HepG2 (cell line): ENCODE data around the gene JMJD6. TPM values are rescaled to one million over a fixed set of nuclear protein-coding genes. Genes with fewer than 3 reads are reported as not detected.
A peak's percentile ranks its signal among the peaks of the same experiment; 100 is the strongest.

Experiments
- CBX2 ChIP-seq, 2 experiments: fragments of 200-600 bp in 1 of 2; sonication (generic); formaldehyde crosslinking in 1 of 2; IDR thresholded peaks; 2 replicates each; pipeline versions ENCODE4 v1.7.0 to v1.8.1; 2018 to 2022; ENCODE audit warnings: low read depth in 2 of 2, low read length in 1 of 2, mild to moderate bottlenecking in 1 of 2, missing genetic modification reagents in 1 of 2
- CHD2 ChIP-seq: IDR thresholded peaks from 2 replicates; pipeline ENCODE4 v1.6.1; 2011; ENCODE audit warnings: low read depth, low read length, improper control_type of control experiment
- FOSL1 ChIP-seq: sonication (generic); formaldehyde crosslinking; IDR thresholded peaks from 2 replicates; pipeline ENCODE4 v1.9.0; 2021; ENCODE audit warnings: missing genetic modification reagents, borderline replicate concordance
- MED8 ChIP-seq: sonication (generic); formaldehyde crosslinking; IDR thresholded peaks from 2 replicates; pipeline ENCODE4 v1.8.1; 2023; ENCODE audit warnings: mild to moderate bottlenecking, missing genetic modification reagents; ENCODE audit not compliant: insufficient replicate concordance
- NFATC3 ChIP-seq: sonication (generic); formaldehyde crosslinking; IDR thresholded peaks from 2 replicates; pipeline ENCODE4 v1.5.1; 2020; ENCODE audit warnings: mild to moderate bottlenecking, missing genetic modification reagents
- NFIB ChIP-seq: sonication (generic); formaldehyde crosslinking; IDR thresholded peaks from 2 replicates; pipeline ENCODE4 v1.9.0; 2021; ENCODE audit warnings: missing genetic modification reagents, mild to moderate bottlenecking, borderline replicate concordance
- RBAK ChIP-seq: sonication (generic); formaldehyde crosslinking; IDR thresholded peaks from 2 replicates; pipeline ENCODE4 v1.5.1; 2020; ENCODE audit warnings: mild to moderate bottlenecking, missing genetic modification reagents
- SMAD9 ChIP-seq: sonication (generic); formaldehyde crosslinking; IDR thresholded peaks from 2 replicates; pipeline ENCODE4 v1.5.1; 2020; ENCODE audit warnings: mild to moderate bottlenecking, missing genetic modification reagents
- SRY ChIP-seq: sonication (generic); formaldehyde crosslinking; IDR thresholded peaks from 2 replicates; pipeline ENCODE4 v1.8.0; 2022; ENCODE audit warnings: mild to moderate bottlenecking, missing genetic modification reagents
- SUZ12 ChIP-seq: fragments of 150-350 bp; IDR thresholded peaks from 2 replicates; pipeline ENCODE4 v1.6.1; 2014; ENCODE audit warnings: low read depth, low read length
- TBX2 ChIP-seq: sonication (generic); formaldehyde crosslinking; IDR thresholded peaks from 2 replicates; pipeline ENCODE4 v1.5.0; 2020; ENCODE audit warnings: missing genetic modification reagents, mild to moderate bottlenecking, borderline replicate concordance
- ZBTB21 ChIP-seq: sonication (generic); formaldehyde crosslinking; IDR thresholded peaks from 2 replicates; pipeline ENCODE4 v1.4.0; 2020; ENCODE audit warnings: missing genetic modification reagents
- ZBTB38 ChIP-seq: sonication (generic); formaldehyde crosslinking; IDR thresholded peaks from 2 replicates; pipeline ENCODE4 v1.5.1; 2020; ENCODE audit warnings: mild to moderate bottlenecking, missing genetic modification reagents
- ZC3H4 ChIP-seq: sonication (generic); formaldehyde crosslinking; IDR thresholded peaks from 2 replicates; pipeline ENCODE4 v1.4.0; 2020; ENCODE audit warnings: missing genetic modification reagents, borderline replicate concordance
- ZFP90 ChIP-seq: sonication (generic); formaldehyde crosslinking; IDR thresholded peaks from 2 replicates; pipeline ENCODE4 v1.8.0; 2022; ENCODE audit warnings: missing genetic modification reagents, mild to moderate bottlenecking, inconsistent platforms, borderline replicate concordance
- ZNF235 ChIP-seq: sonication (generic); formaldehyde crosslinking; IDR thresholded peaks from 2 replicates; pipeline ENCODE4 v1.8.1; 2023; ENCODE audit warnings: mild to moderate bottlenecking, missing genetic modification reagents, borderline replicate concordance
- ZNF296 ChIP-seq: sonication (generic); formaldehyde crosslinking; conservative IDR thresholded peaks from 2 replicates; pipeline ENCODE4 v1.5.0; 2020; ENCODE audit warnings: mild to moderate bottlenecking, missing genetic modification reagents
- ZNF550 ChIP-seq: sonication (generic); formaldehyde crosslinking; IDR thresholded peaks from 2 replicates; pipeline ENCODE4 v1.4.0; 2020; ENCODE audit warnings: mild to moderate bottlenecking, missing genetic modification reagents, borderline replicate concordance
- ZNF674 ChIP-seq: sonication (generic); formaldehyde crosslinking; IDR thresholded peaks from 2 replicates; pipeline ENCODE4 v1.5.0; 2020; ENCODE audit warnings: low read depth, mild to moderate bottlenecking, missing genetic modification reagents
- ZNF709 ChIP-seq: sonication (generic); formaldehyde crosslinking; IDR thresholded peaks from 2 replicates; pipeline ENCODE4 v1.5.0; 2020; ENCODE audit warnings: mild to moderate bottlenecking, missing genetic modification reagents
- polyA plus RNA-seq, 8 experiments: library from polyadenylated mRNA; depleted of rRNA in 3 of 8; stranded (reverse) in 7 of 8; unstranded in 1 of 8; fragments of >200 nt; fragmentation: Illumina TruSeq in 4 of 8; extraction: Trizol in 4 of 8; gene quantifications; 2 replicates each; pipeline versions ENCODE4 v1.2.1 to v1.2.3, GENCODE V29; 2011 to 2016; ENCODE audit warnings: low read depth in 4 of 8, missing spikeins in 1 of 8, mixed read lengths in 1 of 8; ENCODE audit not compliant: insufficient read depth in 1 of 8
- total RNA-seq, 5 experiments: library from RNA; depleted of rRNA; stranded (reverse); fragments of >200 nt; fragmentation: Illumina TruSeq; extraction: Trizol; gene quantifications; 2 replicates each; pipeline ENCODE4 v1.2.3, GENCODE V29; 2016; ENCODE audit warnings: low read depth in 1 of 5
- TF ChIP-seq, protein P1 (sequence below): sonication (generic); formaldehyde crosslinking; IDR thresholded peaks from 2 replicates; pipeline ENCODE4 v1.8.1; 2023; ENCODE audit warnings: mild to moderate bottlenecking, missing genetic modification reagents
- TF ChIP-seq, protein P2 (sequence below): IDR thresholded peaks from 2 replicates; pipeline ENCODE4 v1.6.1; 2012; ENCODE audit warnings: low read length, improper control_type of control experiment
- TF ChIP-seq, protein P3 (sequence below): sonication (generic); formaldehyde crosslinking; IDR thresholded peaks from 2 replicates; pipeline ENCODE4 v1.9.0; 2022; ENCODE audit warnings: missing genetic modification reagents, mild to moderate bottlenecking, borderline replicate concordance

Gene JMJD6
- total and polyA plus RNA-seq, 2 of the 13 experiments (the other 11 are each of a cell fraction or from before 2014, with no cell fraction given): 33.6 to 41.0 TPM

DNA sequence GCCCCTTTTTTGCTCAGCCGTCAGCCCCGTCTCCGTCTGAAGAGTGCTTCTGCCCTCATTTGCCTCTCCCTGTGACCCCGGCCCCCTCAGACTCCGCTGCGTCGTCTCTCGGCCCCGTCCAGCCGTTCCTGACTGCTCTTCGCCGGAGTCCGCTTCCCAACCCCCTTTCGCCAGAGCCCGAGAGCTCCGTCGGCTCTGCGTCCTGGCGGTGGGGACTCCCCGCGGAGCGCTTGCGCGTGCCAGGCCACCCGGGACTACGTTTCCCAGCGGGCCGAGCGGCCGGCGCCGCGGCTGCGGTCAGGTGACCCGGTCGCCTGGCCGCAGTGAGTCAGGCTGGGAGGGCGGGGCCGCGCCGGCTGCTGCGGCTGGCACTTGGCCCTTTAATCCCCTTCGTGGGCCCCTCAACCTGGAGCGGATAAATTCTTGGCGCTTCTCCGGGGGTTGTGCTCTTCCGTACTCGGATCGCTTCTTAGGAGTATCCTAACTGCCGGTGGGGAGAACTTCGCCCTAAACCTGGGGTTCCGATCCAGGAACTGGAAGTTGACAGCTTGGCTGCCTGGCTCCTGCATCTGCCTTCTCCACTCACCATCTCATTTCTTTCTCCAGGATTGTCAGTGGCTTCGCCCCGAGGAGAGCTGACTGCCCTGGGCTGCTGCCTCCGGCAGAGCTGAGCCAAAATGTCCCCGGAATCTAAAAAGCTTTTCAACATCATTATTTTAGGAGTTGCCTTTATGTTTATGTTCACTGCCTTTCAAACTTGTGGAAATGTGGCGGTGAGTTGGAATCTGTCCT is 11.5 kb upstream of the JMJD6 start, which contains the start of gene MFSD11 (continued):
- TF ChIP-seq CBX2 (IDR thresholded peaks at IDR 0.05; ENCODE audit: low read depth, low read length) (no peak), CBX2 (CRISPR knock-in tag; IDR thresholded peaks at IDR 0.05; ENCODE audit: low read depth) (no peak), SUZ12 (peak; percentile 73), ZNF550 (CRISPR knock-in tag) (no peak), ZC3H4 (CRISPR knock-in tag) (no peak), ZNF296 (CRISPR knock-in tag) (no peak), ZNF709 (CRISPR knock-in tag) (0 out of 2 replicates have a peak, but pooled peaks have one; percentile 71), NFIB (CRISPR knock-in tag) (no peak), ZFP90 (CRISPR knock-in tag) (no peak), ZBTB21 (CRISPR knock-in tag) (no peak), TBX2 (CRISPR knock-in tag) (peak; percentile 72), CHD2 (peak; percentile 42; the same call in 1 of the 2 replicates), ZNF235 (CRISPR knock-in tag) (no peak), FOSL1 (no peak; the same call in none of the 2 replicates), ZBTB38 (no peak), ZNF674 (CRISPR knock-in tag) (no peak), SMAD9 (CRISPR knock-in tag) (no peak), RBAK (CRISPR knock-in tag) (no peak), SRY (CRISPR knock-in tag) (no peak), MED8 (no peak), NFATC3 (no peak)
- TF ChIP-seq, protein P1, sequence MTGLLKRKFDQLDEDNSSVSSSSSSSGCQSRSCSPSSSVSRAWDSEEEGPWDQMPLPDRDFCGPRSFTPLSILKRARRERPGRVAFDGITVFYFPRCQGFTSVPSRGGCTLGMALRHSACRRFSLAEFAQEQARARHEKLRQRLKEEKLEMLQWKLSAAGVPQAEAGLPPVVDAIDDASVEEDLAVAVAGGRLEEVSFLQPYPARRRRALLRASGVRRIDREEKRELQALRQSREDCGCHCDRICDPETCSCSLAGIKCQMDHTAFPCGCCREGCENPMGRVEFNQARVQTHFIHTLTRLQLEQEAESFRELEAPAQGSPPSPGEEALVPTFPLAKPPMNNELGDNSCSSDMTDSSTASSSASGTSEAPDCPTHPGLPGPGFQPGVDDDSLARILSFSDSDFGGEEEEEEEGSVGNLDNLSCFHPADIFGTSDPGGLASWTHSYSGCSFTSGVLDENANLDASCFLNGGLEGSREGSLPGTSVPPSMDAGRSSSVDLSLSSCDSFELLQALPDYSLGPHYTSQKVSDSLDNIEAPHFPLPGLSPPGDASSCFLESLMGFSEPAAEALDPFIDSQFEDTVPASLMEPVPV (CRISPR knock-in tag): 0 out of 2 replicates have a peak, but pooled peaks have one; percentile 21
- TF ChIP-seq, protein P2, sequence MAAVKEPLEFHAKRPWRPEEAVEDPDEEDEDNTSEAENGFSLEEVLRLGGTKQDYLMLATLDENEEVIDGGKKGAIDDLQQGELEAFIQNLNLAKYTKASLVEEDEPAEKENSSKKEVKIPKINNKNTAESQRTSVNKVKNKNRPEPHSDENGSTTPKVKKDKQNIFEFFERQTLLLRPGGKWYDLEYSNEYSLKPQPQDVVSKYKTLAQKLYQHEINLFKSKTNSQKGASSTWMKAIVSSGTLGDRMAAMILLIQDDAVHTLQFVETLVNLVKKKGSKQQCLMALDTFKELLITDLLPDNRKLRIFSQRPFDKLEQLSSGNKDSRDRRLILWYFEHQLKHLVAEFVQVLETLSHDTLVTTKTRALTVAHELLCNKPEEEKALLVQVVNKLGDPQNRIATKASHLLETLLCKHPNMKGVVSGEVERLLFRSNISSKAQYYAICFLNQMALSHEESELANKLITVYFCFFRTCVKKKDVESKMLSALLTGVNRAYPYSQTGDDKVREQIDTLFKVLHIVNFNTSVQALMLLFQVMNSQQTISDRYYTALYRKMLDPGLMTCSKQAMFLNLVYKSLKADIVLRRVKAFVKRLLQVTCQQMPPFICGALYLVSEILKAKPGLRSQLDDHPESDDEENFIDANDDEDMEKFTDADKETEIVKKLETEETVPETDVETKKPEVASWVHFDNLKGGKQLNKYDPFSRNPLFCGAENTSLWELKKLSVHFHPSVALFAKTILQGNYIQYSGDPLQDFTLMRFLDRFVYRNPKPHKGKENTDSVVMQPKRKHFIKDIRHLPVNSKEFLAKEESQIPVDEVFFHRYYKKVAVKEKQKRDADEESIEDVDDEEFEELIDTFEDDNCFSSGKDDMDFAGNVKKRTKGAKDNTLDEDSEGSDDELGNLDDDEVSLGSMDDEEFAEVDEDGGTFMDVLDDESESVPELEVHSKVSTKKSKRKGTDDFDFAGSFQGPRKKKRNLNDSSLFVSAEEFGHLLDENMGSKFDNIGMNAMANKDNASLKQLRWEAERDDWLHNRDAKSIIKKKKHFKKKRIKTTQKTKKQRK: no peak
- TF ChIP-seq, protein P3, sequence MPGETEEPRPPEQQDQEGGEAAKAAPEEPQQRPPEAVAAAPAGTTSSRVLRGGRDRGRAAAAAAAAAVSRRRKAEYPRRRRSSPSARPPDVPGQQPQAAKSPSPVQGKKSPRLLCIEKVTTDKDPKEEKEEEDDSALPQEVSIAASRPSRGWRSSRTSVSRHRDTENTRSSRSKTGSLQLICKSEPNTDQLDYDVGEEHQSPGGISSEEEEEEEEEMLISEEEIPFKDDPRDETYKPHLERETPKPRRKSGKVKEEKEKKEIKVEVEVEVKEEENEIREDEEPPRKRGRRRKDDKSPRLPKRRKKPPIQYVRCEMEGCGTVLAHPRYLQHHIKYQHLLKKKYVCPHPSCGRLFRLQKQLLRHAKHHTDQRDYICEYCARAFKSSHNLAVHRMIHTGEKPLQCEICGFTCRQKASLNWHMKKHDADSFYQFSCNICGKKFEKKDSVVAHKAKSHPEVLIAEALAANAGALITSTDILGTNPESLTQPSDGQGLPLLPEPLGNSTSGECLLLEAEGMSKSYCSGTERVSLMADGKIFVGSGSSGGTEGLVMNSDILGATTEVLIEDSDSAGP (CRISPR knock-in tag): peak; percentile 93
